ENCODE measurements around the gene FAM124A. TPM values are rescaled to one million over a fixed set of nuclear protein-coding genes. Genes with fewer than 3 reads are reported as not detected.

FAM124A gene
- total RNA-seq, 2 experiments from 2014 or later: 0.16 to 0.25 TPM

GRCh38 chr13:51331354-51331861 is 109.2 kb downstream of the FAM124A start:
- no peak overlapping the region for H3K4me3 Mint-ChIP-seq
- H3K27me3 Mint-ChIP-seq: peaks cover 5% of the 10 kb centered on the region
- intact Hi-C loops (cut with DNase I, micrococcal nuclease): no loop called here
- CTCF ChIA-PET: interaction anchor here (0.6 kb wide), 1 partner anchor 193 kb away, joined by 5 read pairs; no protein-coding TSS in a partner anchor
- H3K9me3 Mint-ChIP-seq (ENCODE audit: low read depth): no peaks in the 10 kb centered on the region
- POLR2A ChIA-PET: no interaction called here
- ATAC-seq: peak; percentile 49
- H3K4me1 Mint-ChIP-seq: peaks cover 26% of the 10 kb centered on the region
- DNase-seq: peak; percentile 14
- H3K27ac Mint-ChIP-seq: no peak overlapping the region
- H3K36me3 Mint-ChIP-seq (ENCODE audit: low read depth): no peaks in the 10 kb centered on the region

- ATAC-seq (no peak), DNase-seq (no peak)
- intact Hi-C loops (cut with DNase I, micrococcal nuclease): no loop called here
- no peaks in the 10 kb centered on the region for H3K36me3 Mint-ChIP-seq (ENCODE audit: low read depth)
- H3K9me3 Mint-ChIP-seq (ENCODE audit: low read depth): no peaks in the 10 kb centered on the region
- ChIA-PET POLR2A (no interaction called here), CTCF (interaction anchor here (0.7 kb wide), 1 partner anchor 12 kb away, joined by 3 read pairs; no protein-coding TSS in a partner anchor)
- peaks cover 5% of the 10 kb centered on the region for H3K27me3 Mint-ChIP-seq
- H3K4me1 Mint-ChIP-seq: peaks cover 26% of the 10 kb centered on the region
- H3K4me3 Mint-ChIP-seq: no peak overlapping the region
- H3K27ac Mint-ChIP-seq: no peak overlapping the region
These were observed 110.6 kb downstream of the FAM124A start for GRCh38 chr13:51332566-51333361.

GRCh38 chr13:51333421-51333820 is 111.2 kb downstream of the FAM124A start:
- Mint-ChIP-seq H3K9me3 (ENCODE audit: low read depth) (no peaks in the 10 kb centered on the region), H3K4me1 (peaks cover 26% of the 10 kb centered on the region), H3K27ac (no peak overlapping the region), H3K36me3 (ENCODE audit: low read depth) (no peaks in the 10 kb centered on the region), H3K4me3 (no peak overlapping the region), H3K27me3 (peaks cover 5% of the 10 kb centered on the region)
- DNase-seq: no peak
- CTCF ChIA-PET: interaction anchor here (0.9 kb wide), 1 partner anchor 21 kb away, joined by 3 read pairs; no protein-coding TSS in a partner anchor
- intact Hi-C loops (cut with DNase I, micrococcal nuclease): no loop called here
- ATAC-seq: no peak
- POLR2A ChIA-PET: no interaction called here

GRCh38 chr13:51333826-51334225 is 111.6 kb downstream of the FAM124A start:
- DNase-seq: no peak

More at GRCh38 chr13:51333826-51334225, 111.6 kb downstream of the FAM124A start:
- H3K9me3 Mint-ChIP-seq (ENCODE audit: low read depth): no peaks in the 10 kb centered on the region
- H3K36me3 Mint-ChIP-seq (ENCODE audit: low read depth): no peaks in the 10 kb centered on the region
- intact Hi-C loops (cut with DNase I, micrococcal nuclease): no loop called here
- no peak for ATAC-seq
- ChIA-PET CTCF (interaction anchor here (0.9 kb wide), 1 partner anchor 21 kb away, joined by 3 read pairs; no protein-coding TSS in a partner anchor), POLR2A (no interaction called here)
- H3K4me1 Mint-ChIP-seq: peaks cover 26% of the 10 kb centered on the region
- no peak overlapping the region for H3K27ac Mint-ChIP-seq
- H3K4me3 Mint-ChIP-seq: no peak overlapping the region
- peaks cover 5% of the 10 kb centered on the region for H3K27me3 Mint-ChIP-seq

Other genes with a start within 250 kb of the FAM124A start
- gene C13orf42, start 111.1 kb upstream of the FAM124A start, total RNA-seq: not detected
- not detected for gene SERPINE3, start 117.3 kb downstream of the FAM124A start, total RNA-seq
- gene INTS6, start 230.6 kb downstream of the FAM124A start, total RNA-seq: 10 to 100 TPM; 47.9 to 50.3 TPM